Gastrocnemius medialis (tissue), 4 donors: ENCODE results near the gene PRR5L.

Source experiments
- POLR2A ChIP-seq, 2 donors: fragments of 450-650 bp; IDR thresholded peaks; one replicate each; pipeline ENCODE4 v1.6.1; 2017; ENCODE audit warnings: antibody characterized with exemption in 2 of 2, mild to moderate bottlenecking in 2 of 2, moderate library complexity in 2 of 2
- TF ChIP-seq, protein P1 (sequence below), 5 experiments: fragments of 450-650 bp in 3 of 5; fragments of 200-600 bp in 2 of 5; sonication (generic) in 2 of 5; IDR thresholded peaks in 4 of 5; conservative IDR thresholded peaks in 1 of 5; 1 replicate in 4 of 5; 2 replicates in 1 of 5; pipeline ENCODE4 v1.5.1; 2016 to 2019; ENCODE audit warnings: antibody characterized with exemption in 5 of 5, mild to moderate bottlenecking in 3 of 5, moderate library complexity in 3 of 5

DNA sequence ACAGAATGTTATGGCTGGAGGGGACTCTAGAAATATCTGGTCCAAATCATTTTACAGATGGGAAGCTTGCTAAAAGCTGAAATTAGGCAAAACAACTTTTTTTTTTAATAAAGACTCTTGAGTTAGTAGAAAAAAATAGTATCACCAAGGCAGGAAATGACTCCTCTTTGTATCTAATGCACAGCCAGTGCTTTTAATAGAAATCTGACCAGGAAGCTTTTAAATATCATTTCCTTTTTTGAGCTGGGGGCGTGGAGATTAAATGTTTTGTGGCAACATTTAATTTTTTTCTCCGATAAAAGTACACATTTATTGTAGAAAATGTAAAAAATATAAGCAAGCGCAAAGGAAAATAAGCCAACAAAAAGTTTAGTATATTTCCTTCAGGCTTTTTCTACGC lies 191.5 kb downstream of the PRR5L start:
- TF ChIP-seq, protein P1, sequence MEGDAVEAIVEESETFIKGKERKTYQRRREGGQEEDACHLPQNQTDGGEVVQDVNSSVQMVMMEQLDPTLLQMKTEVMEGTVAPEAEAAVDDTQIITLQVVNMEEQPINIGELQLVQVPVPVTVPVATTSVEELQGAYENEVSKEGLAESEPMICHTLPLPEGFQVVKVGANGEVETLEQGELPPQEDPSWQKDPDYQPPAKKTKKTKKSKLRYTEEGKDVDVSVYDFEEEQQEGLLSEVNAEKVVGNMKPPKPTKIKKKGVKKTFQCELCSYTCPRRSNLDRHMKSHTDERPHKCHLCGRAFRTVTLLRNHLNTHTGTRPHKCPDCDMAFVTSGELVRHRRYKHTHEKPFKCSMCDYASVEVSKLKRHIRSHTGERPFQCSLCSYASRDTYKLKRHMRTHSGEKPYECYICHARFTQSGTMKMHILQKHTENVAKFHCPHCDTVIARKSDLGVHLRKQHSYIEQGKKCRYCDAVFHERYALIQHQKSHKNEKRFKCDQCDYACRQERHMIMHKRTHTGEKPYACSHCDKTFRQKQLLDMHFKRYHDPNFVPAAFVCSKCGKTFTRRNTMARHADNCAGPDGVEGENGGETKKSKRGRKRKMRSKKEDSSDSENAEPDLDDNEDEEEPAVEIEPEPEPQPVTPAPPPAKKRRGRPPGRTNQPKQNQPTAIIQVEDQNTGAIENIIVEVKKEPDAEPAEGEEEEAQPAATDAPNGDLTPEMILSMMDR (IDR thresholded peaks at IDR 0.05 in 4 of 5, conservative IDR thresholded peaks at IDR 0.05 in 1 of 5): no peak
- TF ChIP-seq POLR2A (IDR thresholded peaks at IDR 0.05): no peak
